ENCODE measurements around the gene LTBP3. TPM values are rescaled to one million over a fixed set of nuclear protein-coding genes. Genes with fewer than 3 reads are reported as not detected.
"Not testable (repeated sequence)": the region's sequence is repeated elsewhere in the genome, so short reads cannot be mapped to it uniquely, and the experiment has no call there.

The LTBP3 gene
- polyA plus RNA-seq, 1 experiment = 77.7 TPM

GRCh38 chr11:65516135-65516968, 41.8 kb downstream of the LTBP3 start:
- no peak for DNase-seq (ENCODE audit: low read depth)
- ChIA-PET POLR2A (no interaction called here), CTCF (interaction anchor here (0.9 to 1.7 kb wide), 2 partner anchors 100 to 138 kb away, joined by 3 to 5 read pairs; no protein-coding TSS in a partner anchor)
- no peaks in the 10 kb centered on the region for H3K36me3 ChIP-seq (ENCODE audit: control insufficient read depth, insufficient read depth, low read length)
- H3K27me3 ChIP-seq (ENCODE audit: control insufficient read depth, insufficient read depth, low read length) = no peaks in the 10 kb centered on the region
- H3K4me3 ChIP-seq (ENCODE audit: low read depth, low read length) = no peak overlapping the region
- no peak for TF ChIP-seq CTCF (IDR thresholded peaks at IDR 0.05; ENCODE audit: insufficient read depth, low read depth, low read length)

DNA sequence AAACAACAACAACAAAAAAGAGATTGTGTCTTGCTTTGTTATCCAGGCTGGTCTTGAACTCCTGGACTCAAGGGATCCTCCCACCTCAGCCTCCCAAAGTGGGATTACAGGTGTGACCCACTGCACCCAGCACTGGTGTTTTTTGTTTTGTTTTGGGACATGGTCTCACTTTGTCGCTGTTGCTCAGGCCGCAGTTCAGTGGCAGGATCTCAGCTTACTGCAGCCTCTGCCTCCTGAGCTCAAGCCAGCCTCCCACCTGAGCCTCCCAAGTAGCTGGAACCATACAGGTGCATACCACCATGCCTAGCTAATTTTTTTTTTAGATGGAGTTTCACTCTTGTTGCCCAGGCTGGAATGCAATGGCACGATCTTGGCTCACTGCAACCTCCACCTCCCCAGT, 45.8 kb downstream of the LTBP3 start:
- ChIA-PET POLR2A (interaction anchor here (0.6 kb wide), 1 partner anchor 63 kb away, joined by 3 read pairs; no protein-coding TSS in a partner anchor), CTCF (interaction anchor here (1.0 to 8.7 kb wide), 2 partner anchors 95 to 145 kb away, joined by 4 to 128 read pairs; no protein-coding TSS in a partner anchor)
- not testable (repeated sequence) for H3K27me3 ChIP-seq (ENCODE audit: control insufficient read depth, insufficient read depth, low read length)

GRCh38 chr11:65506772-65507505, 51.2 kb downstream of the LTBP3 start:
- peaks cover 15% of the 10 kb centered on the region for H3K36me3 ChIP-seq (ENCODE audit: control insufficient read depth, insufficient read depth, low read length)
- DNase-seq (ENCODE audit: low read depth) = no peak
- no peaks in the 10 kb centered on the region for H3K27me3 ChIP-seq (ENCODE audit: control insufficient read depth, insufficient read depth, low read length)
- CTCF ChIA-PET = interaction anchor here (0.6 to 8.7 kb wide), 7 partner anchors 8 to 118 kb away, joined by 3 to 128 read pairs (median 5); partner anchors contain the start of gene MALAT1
- TF ChIP-seq CTCF (IDR thresholded peaks at IDR 0.05; ENCODE audit: insufficient read depth, low read depth, low read length) = no peak
- peak overlapping the region; percentile 76 for H3K4me3 ChIP-seq (ENCODE audit: low read depth, low read length)
- POLR2A ChIA-PET = interaction anchor here (0.6 to 7.8 kb wide), 15 partner anchors 9 to 545 kb away, joined by 3 to 80 read pairs (median 8); partner anchors contain the start of genes MALAT1, NEAT1 and SF3B2

More for the DNA sequence above, 45.8 kb downstream of the LTBP3 start:
- DNase-seq (ENCODE audit: low read depth); H3K36me3 ChIP-seq (ENCODE audit: control insufficient read depth, insufficient read depth, low read length); H3K4me3 ChIP-seq (ENCODE audit: low read depth, low read length): not testable (repeated sequence)

DNA sequence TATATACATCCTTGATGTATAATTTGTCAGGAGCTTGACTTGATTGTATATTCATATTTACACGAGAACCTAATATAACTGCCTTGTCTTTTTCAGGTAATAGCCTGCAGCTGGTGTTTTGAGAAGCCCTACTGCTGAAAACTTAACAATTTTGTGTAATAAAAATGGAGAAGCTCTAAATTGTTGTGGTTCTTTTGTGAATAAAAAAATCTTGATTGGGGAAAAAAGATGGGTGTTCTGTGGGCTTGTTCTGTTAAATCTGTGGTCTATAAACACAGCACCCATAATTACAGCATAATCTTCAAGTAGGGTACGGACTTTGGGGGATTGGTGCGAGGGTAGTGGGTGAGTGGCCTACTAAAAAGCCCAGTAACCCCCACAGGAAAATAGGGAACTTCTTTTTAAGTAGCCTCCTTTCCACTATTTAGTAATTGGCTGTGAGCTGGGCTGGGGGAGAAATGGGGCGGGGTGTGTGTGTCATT, 51.8 kb downstream of the LTBP3 start:
- peak overlapping the region; percentile 76 for H3K4me3 ChIP-seq (ENCODE audit: low read depth, low read length)
- H3K27me3 ChIP-seq (ENCODE audit: control insufficient read depth, insufficient read depth, low read length) = no peaks in the 10 kb centered on the region
- POLR2A ChIA-PET = interaction anchor here (0.6 to 7.8 kb wide), 13 partner anchors 8 to 546 kb away, joined by 3 to 80 read pairs (median 8); partner anchors contain the start of genes MALAT1, NEAT1 and SF3B2
- TF ChIP-seq CTCF (IDR thresholded peaks at IDR 0.05; ENCODE audit: insufficient read depth, low read depth, low read length) = no peak
- CTCF ChIA-PET = interaction anchor here (0.9 to 8.7 kb wide), 4 partner anchors 9 to 89 kb away, joined by 3 to 128 read pairs (median 8); no protein-coding TSS in a partner anchor
- DNase-seq (ENCODE audit: low read depth) = no peak
- H3K36me3 ChIP-seq (ENCODE audit: control insufficient read depth, insufficient read depth, low read length) = peaks cover 18% of the 10 kb centered on the region

GRCh38 chr11:65505466-65506289, 52.5 kb downstream of the LTBP3 start:
- no peak for DNase-seq (ENCODE audit: low read depth)
- ChIA-PET POLR2A (interaction anchor here (0.6 to 7.8 kb wide), 15 partner anchors 8 to 379 kb away, joined by 3 to 80 read pairs (median 10); partner anchors contain the start of genes MALAT1 and NEAT1), CTCF (interaction anchor here (0.7 to 8.7 kb wide), 7 partner anchors 8 to 88 kb away, joined by 3 to 128 read pairs (median 4); no protein-coding TSS in a partner anchor)
- H3K27me3 ChIP-seq (ENCODE audit: control insufficient read depth, insufficient read depth, low read length) = no peaks in the 10 kb centered on the region
- H3K4me3 ChIP-seq (ENCODE audit: low read depth, low read length) = peak overlapping the region; percentile 76
- TF ChIP-seq CTCF (IDR thresholded peaks at IDR 0.05; ENCODE audit: insufficient read depth, low read depth, low read length) = no peak
- peaks cover 18% of the 10 kb centered on the region for H3K36me3 ChIP-seq (ENCODE audit: control insufficient read depth, insufficient read depth, low read length)
